Retina (tissue), 1 donor: ENCODE data around the gene CCM2.

Experiments used
- DNase-seq: peaks from one replicate; pipeline ENCODE4 v3.0.0-alpha.2; 2016

Gene CCM2

DNA sequence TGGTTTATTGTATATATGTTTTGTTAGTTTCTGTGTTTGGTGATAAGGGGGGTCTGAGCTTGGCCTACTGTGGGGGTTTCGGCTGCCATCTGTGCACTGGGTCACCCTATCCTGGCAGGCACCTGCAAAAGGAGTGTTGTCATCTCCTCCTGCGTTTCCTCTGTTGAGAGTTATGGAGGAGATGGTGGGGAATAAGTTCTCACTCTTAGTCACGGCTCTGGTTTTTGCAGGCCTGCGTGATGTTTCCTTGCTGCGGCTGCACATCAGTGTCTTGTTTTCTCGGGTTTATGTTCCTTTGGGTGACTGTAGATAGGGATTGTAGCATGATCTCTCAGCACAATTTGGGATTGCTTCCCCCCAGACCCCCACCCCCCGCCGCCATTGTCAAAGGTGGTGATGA lies 36.8 kb downstream of the CCM2 start:
- no peak for DNase-seq

DNA sequence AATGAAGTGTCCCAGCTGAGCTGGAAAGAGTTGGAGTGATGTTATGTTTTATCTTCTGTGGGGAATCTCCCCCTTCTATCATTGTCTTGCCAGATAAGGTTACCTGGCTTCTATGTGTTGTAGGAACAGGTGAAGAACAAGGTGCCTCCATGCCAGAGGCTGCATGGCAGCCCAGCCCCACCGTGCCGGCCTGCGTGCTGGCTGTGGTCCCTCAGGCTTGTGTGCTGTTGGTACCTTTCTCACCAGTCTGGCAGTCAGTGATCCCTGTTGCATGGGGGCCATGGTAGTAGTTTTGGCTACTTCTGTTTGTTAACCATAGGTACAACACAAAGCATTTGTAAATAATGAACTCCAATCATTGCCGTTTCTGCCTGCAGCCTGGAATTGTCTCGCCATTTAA lies 37.9 kb downstream of the CCM2 start:
- no peak for DNase-seq

DNA sequence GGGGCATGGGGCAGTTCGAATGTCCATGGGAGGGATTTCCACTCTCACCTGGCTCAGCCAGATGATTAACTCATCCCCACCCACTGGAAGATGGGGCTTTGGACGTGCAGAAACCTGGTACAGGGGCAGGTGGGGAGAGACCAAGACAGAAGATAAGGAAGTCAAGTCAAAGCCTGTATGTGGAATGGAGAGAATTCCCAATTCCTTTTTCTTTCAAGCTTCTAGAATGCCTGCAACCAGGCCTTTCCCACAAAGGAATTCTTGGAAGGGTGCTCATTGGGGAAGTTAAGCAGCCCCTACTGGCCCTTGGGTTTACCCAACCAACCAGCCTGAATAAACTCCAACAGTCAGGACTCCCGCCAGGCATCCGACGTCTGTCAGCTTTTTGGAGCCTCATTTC lies 39.1 kb downstream of the CCM2 start:
- DNase-seq: no peak

DNA sequence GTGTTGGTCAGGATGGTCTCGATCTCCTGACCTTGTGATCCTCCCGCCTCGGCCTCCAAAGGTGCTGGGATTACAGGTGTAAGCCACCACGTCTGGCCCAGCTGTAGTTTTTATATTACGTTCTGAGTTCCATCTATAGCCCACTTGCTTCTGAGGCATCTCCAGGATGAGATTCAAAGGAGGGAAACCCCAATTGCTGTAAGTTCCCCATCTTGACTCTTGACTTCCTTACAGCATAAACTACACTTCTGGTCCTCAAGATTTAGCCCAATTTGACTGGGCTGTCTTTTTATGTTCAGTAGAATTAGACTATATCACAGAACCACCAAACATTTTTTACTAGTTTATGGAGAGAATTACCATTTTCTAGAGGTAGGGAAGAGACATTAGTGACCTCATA lies 44.3 kb downstream of the CCM2 start:
- no peak for DNase-seq

DNA sequence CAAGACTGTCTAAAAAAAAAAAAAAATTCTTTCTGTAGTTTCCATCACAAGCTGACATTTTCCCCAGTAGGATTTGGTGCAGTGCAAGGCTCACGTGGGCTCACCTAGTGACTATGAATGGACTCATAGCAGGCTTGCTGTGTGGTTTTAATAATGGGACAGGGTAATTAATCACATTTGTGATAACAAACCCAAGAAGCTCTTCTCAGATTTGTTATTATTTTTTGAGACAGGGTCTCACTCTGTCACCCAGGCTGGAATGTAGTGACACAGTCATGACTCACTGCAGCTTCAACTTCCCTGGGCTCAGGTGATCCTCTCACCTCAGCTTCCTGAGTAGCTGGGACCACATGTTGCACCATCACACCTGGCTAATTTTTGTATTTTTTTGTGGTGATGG lies 48.7 kb downstream of the CCM2 start:
- no peak for DNase-seq

DNA sequence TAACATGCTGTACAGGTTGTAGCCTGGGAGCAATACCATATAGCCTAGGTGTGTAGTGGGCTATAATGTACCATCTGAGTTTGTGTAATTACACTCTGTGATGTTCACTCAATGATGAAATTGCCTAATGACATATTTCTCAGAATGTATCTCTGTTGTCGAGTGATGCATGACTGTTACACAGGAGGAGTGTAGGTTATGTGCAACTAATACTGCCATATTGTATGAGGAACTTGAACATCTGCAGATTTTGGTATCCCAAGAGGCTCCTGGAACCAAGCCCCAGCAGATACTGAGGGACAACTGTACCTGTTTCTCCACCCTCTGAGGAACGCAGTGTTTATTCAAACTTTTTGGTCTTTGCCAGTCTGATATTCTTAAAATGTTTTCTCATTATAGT lies 50.2 kb downstream of the CCM2 start:
- DNase-seq: no peak

DNA sequence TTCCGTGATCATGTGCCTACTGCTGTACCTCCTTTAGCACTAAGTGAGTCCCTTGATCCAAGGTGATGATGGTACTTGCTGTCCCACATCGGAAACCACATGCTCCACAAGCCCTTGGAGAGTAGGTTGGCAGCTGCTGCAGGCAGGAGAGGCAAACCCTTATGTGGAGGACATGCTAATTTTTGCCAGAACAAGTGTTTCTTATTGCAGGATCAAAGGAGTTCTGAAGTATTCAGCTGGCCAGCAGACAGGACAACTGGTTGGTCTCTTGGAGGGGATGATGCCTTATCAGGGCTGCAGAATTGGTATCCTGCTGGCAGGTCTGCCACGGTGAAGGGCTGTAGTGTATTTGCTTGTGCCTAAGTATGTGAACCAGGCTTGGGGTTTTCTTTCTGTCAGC lies 52.0 kb downstream of the CCM2 start:
- no peak for DNase-seq

DNA sequence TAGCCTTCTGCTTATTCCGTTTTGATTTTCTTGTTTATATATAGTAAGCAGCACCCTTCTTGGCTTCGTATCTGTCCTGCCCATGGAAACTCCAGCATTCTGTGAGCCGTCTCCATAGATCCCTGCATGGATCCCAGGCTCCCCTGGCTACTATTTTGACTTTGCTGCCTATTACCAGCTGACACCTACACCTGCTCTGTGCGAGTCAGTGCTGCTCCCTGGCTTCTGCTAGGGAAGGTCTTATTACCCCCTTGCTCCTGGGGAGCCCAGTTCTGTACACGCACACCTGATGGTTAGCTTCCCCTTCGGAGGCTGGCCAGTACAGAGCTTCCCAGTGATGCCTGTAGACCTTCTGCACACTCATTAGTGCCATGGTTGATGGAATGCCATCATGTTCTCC lies 53.4 kb downstream of the CCM2 start:
- no peak for DNase-seq

DNA sequence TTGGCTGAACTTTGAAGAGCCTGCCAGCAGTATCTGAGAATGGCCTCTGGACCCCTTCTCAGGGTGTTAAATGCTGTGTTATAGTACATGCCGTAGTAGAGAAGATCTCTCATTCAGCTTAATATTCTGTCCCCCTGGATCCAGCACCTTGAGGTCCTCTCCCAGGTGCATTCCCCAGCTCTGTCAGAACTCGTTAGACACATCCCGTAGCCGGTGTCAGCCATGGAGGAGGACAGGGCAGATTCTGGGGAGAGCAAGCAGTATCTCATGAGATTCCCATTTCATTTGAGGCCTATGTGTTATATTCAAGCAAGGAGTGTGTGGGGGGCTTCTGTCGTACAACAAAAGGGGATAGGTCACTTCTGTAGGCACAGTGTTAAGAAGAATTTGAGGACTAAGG lies 53.9 kb downstream of the CCM2 start:
- no peak for DNase-seq

DNA sequence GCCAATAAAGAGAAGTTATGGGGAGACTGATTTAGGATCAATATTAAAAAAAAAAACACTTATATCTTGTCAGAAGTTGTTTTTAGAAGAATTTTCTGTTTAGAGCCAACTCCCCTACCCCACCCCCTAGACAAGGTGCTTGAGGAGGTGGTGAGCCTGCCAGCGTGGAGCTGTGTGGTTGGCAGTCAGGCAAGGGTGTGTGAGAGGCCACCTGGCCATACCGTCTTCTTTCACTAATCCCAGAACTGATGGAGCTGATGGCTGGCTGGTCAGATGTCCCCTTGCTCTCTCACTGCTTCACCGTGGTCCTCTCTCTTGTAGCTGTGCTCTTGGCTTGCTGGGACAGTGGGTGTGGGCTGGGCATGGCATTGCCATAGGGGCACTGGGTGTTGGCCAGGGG lies 54.4 kb downstream of the CCM2 start:
- DNase-seq: no peak

DNA sequence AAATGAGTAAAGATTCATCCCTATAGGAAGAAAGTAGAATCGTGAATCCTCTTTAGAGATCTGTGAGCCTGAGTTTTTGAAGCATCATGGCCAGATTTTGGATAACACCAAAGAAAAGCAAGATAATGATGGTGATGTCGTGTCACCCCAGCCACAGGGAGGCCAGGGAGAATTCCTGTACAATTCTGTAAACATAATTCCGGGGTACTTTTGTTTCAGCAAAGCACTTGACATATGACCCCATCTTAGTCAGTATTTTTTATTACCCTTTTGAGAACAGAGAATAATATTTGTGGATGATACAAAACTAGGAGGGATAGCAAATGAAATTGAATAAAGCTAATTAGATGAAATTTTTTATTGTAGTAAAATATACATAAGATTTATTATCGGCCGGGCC lies 55.0 kb downstream of the CCM2 start:
- DNase-seq: no peak

DNA sequence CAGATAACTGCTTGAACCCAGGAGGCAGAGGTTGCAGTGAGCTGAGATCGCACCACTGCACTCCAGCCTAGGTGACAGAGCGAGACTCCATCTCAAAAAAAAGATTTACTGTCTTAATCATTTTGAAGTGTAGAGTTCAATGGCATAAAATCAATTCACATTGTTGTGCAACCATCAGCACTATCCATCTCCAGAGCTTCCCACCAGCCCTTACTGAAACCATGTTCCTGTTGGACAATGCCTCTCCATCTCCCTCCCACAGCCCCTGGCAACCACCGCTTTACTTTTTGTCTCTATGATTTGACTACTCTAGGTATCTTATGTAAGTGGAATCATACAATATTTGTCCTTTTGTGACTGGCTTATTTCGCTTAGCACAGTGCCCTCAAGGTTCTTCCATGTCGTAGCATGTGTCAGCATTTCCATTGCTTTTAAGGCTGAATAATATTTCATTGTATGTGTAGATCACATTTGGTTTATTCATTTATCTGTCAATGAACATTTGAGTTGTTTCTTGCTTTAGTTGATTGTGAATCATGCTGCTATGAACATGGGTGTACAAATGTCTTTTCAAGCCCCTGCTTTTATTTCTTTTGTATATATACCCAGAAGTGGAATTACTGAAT lies 55.7 kb downstream of the CCM2 start:
- no peak for DNase-seq

DNA sequence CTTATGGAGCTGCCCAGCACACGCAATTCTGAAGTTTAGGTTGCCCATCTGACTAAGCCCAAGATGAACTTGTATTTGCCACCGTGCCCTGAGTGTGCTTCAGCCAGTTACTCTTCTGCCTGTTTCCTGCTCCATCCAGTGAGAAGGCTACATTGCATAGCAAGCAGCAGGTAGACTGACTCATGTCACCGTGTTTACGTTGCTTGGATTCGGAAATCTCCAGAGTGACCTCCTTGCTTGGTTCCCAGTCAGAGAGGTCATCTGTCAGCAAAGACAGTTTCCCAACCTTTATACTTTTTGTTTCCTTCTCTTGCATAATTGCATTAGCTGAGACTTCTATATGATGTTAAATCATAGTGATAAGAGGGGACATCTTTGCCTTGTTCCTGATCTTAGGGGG lies 57.9 kb downstream of the CCM2 start:
- no peak for DNase-seq

DNA sequence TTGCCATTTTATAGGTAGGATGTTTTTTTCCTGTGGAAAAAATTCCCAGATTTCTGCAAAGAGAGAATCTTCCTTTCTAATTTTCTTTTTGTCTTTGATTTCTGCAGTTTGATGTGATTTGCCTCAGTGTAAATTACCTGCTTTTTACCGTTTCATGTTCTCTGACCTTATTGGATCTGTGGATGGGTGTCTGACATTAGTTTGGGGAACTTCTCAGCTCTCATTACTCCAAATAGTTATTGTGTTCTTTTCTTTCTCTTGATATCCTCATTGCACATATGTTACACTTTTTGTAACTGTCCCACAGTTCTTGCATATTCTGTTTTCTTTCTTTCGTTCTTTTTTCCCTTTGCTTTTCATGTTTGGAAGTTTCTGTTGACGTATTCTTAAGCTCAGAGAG lies 60.3 kb downstream of the CCM2 start:
- no peak for DNase-seq

DNA sequence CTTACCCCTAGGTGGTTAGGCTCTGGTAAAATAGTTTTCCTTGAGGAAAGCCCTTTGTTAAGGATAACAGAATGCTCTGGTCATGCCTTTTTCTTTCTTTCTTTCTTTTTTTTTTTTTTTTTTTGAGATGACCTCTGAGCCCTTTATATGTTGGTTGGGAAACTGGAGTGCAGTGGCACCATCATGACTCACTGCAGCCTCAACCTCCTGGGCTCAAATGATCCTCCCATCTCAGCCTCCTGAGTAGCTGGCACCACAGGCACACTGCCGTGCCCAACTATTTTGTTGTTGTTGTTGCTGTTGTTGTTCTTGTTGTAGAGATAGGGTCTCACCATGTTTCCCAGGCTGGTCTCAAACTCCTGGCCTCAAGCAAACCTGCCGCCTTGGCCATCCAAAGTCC lies 61.4 kb downstream of the CCM2 start:
- DNase-seq: no peak

DNA sequence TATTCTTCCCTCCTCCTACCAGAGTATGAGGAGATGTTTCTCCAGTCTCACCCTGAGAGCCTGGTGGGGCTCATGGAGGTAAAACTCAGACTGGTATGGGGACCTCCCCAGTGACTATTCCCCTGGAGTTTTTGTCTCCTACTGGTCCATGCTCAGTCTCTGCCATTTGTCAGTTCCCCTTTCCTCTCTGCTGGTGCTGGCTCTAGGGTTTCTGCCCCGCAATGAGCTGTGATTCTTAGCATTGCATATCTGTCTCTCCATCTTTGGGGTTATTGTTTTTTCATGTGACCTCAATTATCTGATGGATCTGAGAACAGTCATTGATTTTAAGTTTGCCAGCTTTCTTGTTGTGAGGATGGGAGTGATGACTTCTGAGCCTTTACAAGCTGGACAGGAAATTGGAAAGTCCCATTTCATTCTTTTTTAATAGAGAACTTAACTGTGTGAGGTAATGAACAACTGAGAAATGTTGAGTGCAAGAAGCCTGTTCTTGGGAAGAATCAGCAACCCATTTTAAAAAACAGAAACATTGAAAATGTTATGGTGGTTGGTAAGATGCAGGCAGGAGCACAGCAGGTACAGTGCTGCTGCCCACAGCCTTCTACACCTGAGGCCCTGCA lies 61.9 kb downstream of the CCM2 start:
- no peak for DNase-seq

DNA sequence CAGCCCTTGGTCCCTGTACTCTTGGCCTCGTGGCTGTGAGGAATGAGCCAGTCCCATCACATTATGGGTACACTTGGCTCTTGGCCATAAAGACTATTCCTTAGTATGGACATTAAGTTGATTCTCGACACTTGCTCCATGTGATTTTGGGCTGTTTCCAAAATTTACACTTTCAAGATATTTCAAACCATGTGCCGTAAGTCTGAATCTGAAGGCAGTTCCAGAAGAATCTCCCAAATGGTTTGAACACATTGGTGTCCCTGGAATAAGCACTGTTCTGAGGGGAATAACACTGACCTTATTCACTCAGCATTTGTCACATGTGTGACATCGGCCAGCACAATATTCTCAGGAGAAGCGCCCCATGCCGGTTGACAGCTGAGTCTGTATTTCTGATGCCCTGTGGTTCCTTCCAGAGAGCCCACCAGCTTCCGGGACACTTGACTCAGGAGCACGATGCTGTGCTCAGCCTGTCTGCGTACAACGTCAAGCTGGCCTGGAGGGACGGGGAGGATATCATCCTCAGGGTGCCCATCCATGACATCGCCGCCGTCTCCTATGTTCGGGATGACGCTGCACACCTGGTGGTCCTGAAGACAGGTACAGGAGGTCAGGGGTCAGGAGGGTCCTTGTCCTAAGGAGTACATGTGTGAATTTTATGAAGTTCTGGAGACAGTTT lies 64.2 kb downstream of the CCM2 start:
- DNase-seq: no peak

DNA sequence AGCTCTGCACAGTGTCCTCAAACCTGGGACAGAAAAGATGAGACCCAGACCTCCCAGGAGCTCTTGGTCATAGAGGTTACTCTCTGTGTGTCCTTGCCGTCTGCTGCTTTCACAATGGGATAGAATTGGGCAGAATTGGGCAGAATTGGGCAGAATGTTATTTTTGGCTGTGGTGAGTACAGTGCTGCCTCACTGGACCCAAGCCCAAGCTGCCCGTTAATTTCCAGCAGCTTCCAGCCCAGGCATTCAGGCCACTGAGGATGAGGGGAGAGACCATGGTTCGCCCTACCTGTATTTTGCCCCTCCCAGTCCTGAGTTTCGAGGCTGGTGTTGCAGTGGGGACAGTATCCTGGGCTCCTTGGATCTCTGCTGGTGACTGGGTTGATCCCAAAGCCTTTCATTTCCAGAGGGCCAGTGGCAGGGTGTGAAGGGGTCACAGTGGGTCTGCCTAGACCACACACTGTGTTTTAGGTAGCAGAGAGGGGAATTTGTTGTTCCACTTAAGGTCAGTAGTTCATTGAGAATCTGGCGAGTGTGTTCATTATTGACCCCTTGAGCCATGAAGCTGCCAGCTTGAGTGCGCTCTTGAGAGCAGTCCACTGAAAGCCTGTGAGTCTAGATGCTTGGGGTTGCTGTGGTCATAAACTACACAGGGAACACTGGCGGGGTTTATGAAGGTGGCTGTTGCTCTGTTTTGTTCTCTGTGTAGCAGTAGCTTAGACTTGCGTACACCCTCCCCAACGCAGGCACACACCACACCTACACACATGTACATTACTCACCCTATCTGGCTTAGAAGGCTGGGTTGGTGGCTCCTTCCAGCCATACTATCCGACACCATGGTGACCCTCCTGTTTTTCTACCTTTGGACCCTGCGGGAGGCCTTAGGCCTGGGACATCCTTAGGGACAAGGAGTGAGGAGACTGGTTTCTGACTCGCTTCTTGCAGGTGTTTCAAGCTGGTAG lies 65.3 kb downstream of the CCM2 start:
- DNase-seq: no peak

DNA sequence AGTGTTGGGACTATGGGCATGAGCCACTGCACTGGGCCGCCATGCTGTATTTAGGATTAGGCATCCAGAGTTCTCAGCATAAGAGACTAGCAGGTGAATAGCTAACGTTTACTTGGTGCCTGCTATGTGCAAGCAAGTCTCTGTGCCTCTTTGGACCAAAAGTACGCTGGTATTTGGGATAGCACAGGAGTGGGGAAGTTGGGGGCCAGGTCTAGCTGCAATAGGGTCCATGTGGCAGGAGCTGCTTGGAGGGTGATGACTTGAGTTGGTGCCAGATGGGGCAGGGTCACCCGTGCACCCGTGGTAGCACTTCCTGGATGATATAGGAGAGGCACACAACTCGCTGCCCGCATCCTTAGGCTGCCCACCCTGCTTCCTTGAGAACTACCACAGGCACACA lies 66.4 kb downstream of the CCM2 start:
- no peak for DNase-seq

DNA sequence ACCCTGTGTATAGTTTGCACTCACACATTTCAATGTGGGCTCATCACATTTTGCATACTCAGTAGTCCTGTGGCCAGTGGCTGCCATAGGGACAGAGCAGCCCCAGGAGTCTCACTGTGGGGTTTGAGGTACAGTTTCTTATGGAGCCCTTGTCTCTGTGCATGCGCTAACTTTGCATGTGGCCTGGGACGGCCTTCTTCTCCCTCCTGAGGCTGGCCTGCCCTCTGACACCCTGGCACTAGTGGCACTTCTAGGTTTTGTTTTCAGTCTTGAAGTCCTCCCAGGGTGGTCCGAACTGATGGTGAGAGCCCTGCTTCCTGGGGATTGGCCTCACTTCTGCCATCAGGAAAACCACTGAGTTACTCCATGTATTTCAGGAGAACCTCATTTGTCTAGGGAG lies 67.6 kb downstream of the CCM2 start:
- no peak for DNase-seq

DNA sequence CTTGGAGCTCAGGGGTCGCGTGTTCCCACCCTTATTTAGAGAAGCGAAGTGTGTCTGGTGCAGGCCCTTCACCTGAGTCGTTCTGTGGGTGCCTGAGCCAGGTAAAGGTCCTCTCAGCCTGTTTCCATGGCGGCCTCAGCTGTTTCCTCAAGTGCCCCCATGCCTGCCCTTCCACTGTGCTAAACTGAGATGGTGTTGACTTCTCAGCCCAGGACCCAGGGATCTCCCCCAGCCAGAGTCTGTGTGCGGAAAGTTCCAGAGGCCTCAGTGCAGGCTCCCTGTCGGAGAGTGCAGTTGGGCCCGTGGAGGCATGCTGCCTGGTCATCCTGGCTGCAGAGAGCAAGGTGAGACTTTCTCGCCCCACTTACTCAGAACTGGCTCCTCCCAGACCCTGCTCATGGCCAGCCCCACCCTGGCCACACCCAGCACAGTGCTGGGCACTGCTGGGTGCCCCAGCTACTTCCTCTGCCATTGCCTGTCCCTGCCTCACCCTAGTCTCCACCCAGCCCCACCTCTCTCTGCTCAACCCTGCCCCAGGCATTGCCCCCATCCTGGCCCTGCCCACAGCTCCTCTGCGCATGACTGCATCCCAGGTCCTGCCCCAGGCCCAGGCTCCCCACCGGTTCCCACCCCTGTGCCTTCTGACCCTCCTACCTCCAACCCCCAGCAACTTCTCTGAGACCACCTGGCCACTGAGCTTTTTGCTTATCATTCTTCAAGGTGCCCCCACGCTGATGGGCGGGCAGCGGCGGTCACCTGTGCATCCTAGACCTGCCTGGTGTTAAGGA lies 68.4 kb downstream of the CCM2 start:
- DNase-seq: no peak

DNA sequence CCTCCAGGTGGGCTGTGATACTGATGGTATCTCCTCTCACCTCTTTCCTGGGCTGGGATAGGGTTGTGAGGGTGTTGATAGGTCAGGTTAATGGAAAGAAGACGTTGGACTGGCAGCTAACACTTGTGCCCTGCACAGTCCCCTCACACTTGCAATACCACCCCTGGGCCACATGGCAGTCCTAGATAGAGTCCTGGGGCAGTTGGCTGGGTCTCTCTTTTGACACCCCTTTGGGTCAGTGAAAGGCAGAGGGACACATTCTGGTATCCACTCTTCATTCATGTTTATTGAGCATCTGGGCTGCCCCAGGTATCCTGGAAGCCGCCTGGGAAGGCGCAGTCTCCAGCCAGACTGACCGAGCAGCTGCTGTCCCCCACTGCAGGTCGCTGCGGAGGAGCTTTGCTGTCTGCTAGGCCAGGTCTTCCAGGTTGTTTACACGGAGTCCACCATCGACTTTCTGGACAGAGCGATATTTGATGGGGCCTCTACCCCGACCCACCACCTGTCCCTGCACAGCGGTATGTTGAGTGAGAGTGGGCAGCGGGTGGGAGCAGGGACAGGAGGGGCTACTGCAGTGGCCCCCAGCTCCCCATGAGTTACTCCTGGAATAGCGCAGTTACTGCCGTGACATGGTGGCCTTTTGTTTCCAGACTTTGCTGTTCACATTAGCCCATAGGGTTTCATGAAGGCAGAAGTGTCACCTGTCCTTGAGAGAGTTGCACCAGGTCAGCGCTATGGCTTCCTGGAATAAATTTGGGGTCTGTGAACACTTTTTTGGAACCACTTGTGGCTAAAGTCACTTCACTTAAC lies 69.6 kb downstream of the CCM2 start:
- DNase-seq: no peak
